ENCODE results near the gene SKAP1. TPM values are rescaled to one million over a fixed set of nuclear protein-coding genes. Genes with fewer than 3 reads are reported as not detected.

The SKAP1 gene
- total RNA-seq, 1 experiment from 2014 or later, result 0.31 TPM

DNA sequence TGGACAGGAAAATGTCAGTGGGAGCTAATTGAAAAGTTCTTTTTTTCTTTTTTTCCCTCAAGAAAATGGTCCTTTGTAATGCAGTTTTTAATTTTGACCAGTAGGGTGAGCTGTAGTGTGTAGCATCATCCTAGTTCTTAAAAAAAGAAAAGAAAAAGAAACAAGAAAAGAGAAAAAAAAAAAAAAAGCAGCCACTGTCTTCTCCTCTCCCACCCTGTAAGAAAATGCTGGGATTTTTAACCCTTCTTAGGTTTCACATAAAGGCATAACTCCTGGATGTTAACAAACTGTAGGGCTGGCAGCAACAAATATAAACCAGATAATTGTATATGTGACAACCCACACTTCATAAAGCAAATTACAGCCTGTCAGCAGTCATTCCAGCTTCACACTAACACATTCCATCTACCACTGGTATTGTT lies 78.1 kb downstream of the SKAP1 start:
- Histone ChIP-seq H3K27ac (no peak overlapping the region), H3K9me2 (ENCODE audit: insufficient read depth) (no peaks in the 10 kb centered on the region; the same call in 1 of the 2 replicates), H4K20me1 (ENCODE audit: insufficient read depth) (no peaks in the 10 kb centered on the region), H3K36me3 (ENCODE audit: low read depth) (no peaks in the 10 kb centered on the region), H3K4me2 (0 out of 2 replicates have a peak overlapping the region, but pooled peaks have one; percentile 6), H3F3A (ENCODE audit: insufficient read depth, low read depth) (no peaks in the 10 kb centered on the region), H2AFZ (no peak overlapping the region), H3K79me2 (ENCODE audit: low read depth) (no peaks in the 10 kb centered on the region), H3K4me1 (replicated peaks; ENCODE audit: insufficient read depth) (no peaks in the 10 kb centered on the region; the same call in 1 of the 2 replicates), H3K4me3 (no peak overlapping the region), H3K27me3 (ENCODE audit: insufficient read depth, low read depth) (no peaks in the 10 kb centered on the region), H3K9me3 (ENCODE audit: insufficient read depth, low read depth) (no peaks in the 10 kb centered on the region)
- CTCF ChIA-PET, result interaction anchor here (0.6 to 1.2 kb wide), 10 partner anchors 15 to 380 kb away, joined by 3 to 11 read pairs (median 5); partner anchors contain the start of gene HOXB3
- intact Hi-C loops (cut with micrococcal nuclease; ENCODE audit: unreplicated experiment), result loop anchor here (5.0 kb wide), 1 partner anchor 265 kb away; the partner anchor contains the start of gene HOXB8
- DNase-seq, result peak in 1 of 2 experiments; percentile 39
- TF ChIP-seq, protein P1, sequence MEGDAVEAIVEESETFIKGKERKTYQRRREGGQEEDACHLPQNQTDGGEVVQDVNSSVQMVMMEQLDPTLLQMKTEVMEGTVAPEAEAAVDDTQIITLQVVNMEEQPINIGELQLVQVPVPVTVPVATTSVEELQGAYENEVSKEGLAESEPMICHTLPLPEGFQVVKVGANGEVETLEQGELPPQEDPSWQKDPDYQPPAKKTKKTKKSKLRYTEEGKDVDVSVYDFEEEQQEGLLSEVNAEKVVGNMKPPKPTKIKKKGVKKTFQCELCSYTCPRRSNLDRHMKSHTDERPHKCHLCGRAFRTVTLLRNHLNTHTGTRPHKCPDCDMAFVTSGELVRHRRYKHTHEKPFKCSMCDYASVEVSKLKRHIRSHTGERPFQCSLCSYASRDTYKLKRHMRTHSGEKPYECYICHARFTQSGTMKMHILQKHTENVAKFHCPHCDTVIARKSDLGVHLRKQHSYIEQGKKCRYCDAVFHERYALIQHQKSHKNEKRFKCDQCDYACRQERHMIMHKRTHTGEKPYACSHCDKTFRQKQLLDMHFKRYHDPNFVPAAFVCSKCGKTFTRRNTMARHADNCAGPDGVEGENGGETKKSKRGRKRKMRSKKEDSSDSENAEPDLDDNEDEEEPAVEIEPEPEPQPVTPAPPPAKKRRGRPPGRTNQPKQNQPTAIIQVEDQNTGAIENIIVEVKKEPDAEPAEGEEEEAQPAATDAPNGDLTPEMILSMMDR (conservative IDR thresholded peaks at IDR 0.05), result peak; percentile 89
- no peak for TF ChIP-seq EZH2 (IDR thresholded peaks at IDR 0.05; ENCODE audit: low read depth)
- POLR2A ChIA-PET (ENCODE audit: unreplicated experiment), result interaction anchor here (0.7 kb wide), 1 partner anchor 239 kb away, joined by 3 read pairs; no protein-coding TSS in a partner anchor
- no TSS peak for BruUV-seq (replicated peaks)

DNA sequence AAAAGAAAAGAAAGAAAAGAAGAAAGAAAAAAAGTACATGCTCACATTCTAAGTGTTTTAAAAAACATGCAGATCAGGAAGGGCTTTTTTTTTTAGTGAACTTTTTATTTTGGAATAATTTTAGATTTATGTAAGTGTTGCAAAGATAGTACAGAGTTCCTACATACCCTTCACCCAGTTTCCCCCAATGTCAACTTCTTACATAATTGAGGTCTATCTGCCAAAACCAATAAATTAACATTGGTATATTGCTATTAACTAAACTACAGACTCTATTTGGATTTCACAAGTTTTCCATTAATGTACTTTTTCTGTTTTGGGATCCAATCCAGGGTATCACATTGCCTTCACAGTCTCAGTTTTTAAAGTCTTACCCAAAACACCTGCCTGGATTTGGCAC lies 81.7 kb downstream of the SKAP1 start:
- Histone ChIP-seq H3K79me2 (ENCODE audit: low read depth) (no peaks in the 10 kb centered on the region), H3F3A (ENCODE audit: insufficient read depth, low read depth) (no peaks in the 10 kb centered on the region), H3K9me3 (ENCODE audit: insufficient read depth, low read depth) (no peaks in the 10 kb centered on the region), H3K36me3 (ENCODE audit: low read depth) (no peaks in the 10 kb centered on the region), H3K27me3 (ENCODE audit: insufficient read depth, low read depth) (no peaks in the 10 kb centered on the region), H3K4me3 (no peak overlapping the region), H2AFZ (no peak overlapping the region), H3K9me2 (ENCODE audit: insufficient read depth) (no peaks in the 10 kb centered on the region; the same call in 1 of the 2 replicates), H3K27ac (no peak overlapping the region), H3K4me2 (no peak overlapping the region), H4K20me1 (ENCODE audit: insufficient read depth) (no peaks in the 10 kb centered on the region), H3K4me1 (replicated peaks; ENCODE audit: insufficient read depth) (no peaks in the 10 kb centered on the region; the same call in 1 of the 2 replicates)
- no TSS peak for BruUV-seq (replicated peaks)
- TF ChIP-seq EZH2 (IDR thresholded peaks at IDR 0.05; ENCODE audit: low read depth), result no peak
- TF ChIP-seq, protein P1 (conservative IDR thresholded peaks at IDR 0.05), result no peak
- intact Hi-C loops (cut with micrococcal nuclease; ENCODE audit: unreplicated experiment), result no loop called here
- CTCF ChIA-PET, result no interaction called here
- POLR2A ChIA-PET (ENCODE audit: unreplicated experiment), result no interaction called here
- no peak for DNase-seq

- BruUV-seq (replicated peaks), result no TSS peak
- H3K4me1 ChIP-seq (replicated peaks; ENCODE audit: insufficient read depth), result no peaks in the 10 kb centered on the region; the same call in 1 of the 2 replicates
- no peak for TF ChIP-seq EZH2 (IDR thresholded peaks at IDR 0.05; ENCODE audit: low read depth)
- TF ChIP-seq, protein P1 (conservative IDR thresholded peaks at IDR 0.05), result no peak
- no peaks in the 10 kb centered on the region for H3K36me3 ChIP-seq (ENCODE audit: low read depth)
- no peak overlapping the region for H2AFZ ChIP-seq
- CTCF ChIA-PET, result no interaction called here
- no peaks in the 10 kb centered on the region for H3K9me3 ChIP-seq (ENCODE audit: insufficient read depth, low read depth)
- POLR2A ChIA-PET (ENCODE audit: unreplicated experiment), result no interaction called here
- no peak overlapping the region for H3K4me2 ChIP-seq
- no peak overlapping the region for H3K27ac ChIP-seq
- H3K9me2 ChIP-seq (ENCODE audit: insufficient read depth), result no peaks in the 10 kb centered on the region; the same call in 1 of the 2 replicates
- H3K79me2 ChIP-seq (ENCODE audit: low read depth), result no peaks in the 10 kb centered on the region
- H3K27me3 ChIP-seq (ENCODE audit: insufficient read depth, low read depth), result no peaks in the 10 kb centered on the region
- no peak for DNase-seq
- H3F3A ChIP-seq (ENCODE audit: insufficient read depth, low read depth), result no peaks in the 10 kb centered on the region
- no peak overlapping the region for H3K4me3 ChIP-seq
- H4K20me1 ChIP-seq (ENCODE audit: insufficient read depth), result no peaks in the 10 kb centered on the region
- intact Hi-C loops (cut with micrococcal nuclease; ENCODE audit: unreplicated experiment), result no loop called here
These were observed 82.8 kb downstream of the SKAP1 start for GRCh38 chr17:48347177-48347576.
